Right cardiac atrium (tissue), 5 donors: ENCODE data around the gene MADD. TPM values are rescaled to one million over a fixed set of nuclear protein-coding genes. Genes with fewer than 3 reads are reported as not detected.

Experiments used
- ATAC-seq, 2 donors: fragments of 200-7000 bp; cut with Tn5 transposase; one replicate each; pipeline versions ENCODE4 v1.8.0 to v1.9.1; 2020; ENCODE audit warnings: moderate library complexity in 2 of 2, mild to moderate bottlenecking in 1 of 2
- DNase-seq, 3 donors: peaks; one replicate each; pipeline ENCODE4 v3.0.0-alpha.2; 2020
- H3K27ac ChIP-seq: one replicate; pipeline ENCODE4 v1.5.1; 2013; ENCODE audit warnings: mild to moderate bottlenecking, low read length, control low read depth, moderate library complexity
- H3K27me3 ChIP-seq: one replicate; pipeline ENCODE4 v1.6.1; 2013; ENCODE audit not compliant: control insufficient read depth, insufficient read depth
- H3K4me1 ChIP-seq: one replicate; pipeline ENCODE4 v1.6.1; 2013; ENCODE audit warnings: low read length; ENCODE audit not compliant: control insufficient read depth, insufficient read depth
- H3K4me3 ChIP-seq: one replicate; pipeline ENCODE4 v1.5.1; 2013; ENCODE audit warnings: low read length, control low read depth
- H3K9me3 ChIP-seq: one replicate; pipeline ENCODE4 v1.6.1; 2013; ENCODE audit warnings: low read length; ENCODE audit not compliant: control insufficient read depth
- WGBS: extraction: QIAGEN DNeasy Blood & Tissue Kit; methylation state at CpG from one replicate; pipeline ENCODE4 v1.1.7; 2013; 5-methylcytosine and 5-hydroxymethylcytosine counted together
- intact Hi-C, 4 donors: fragments of 100-400 bp; cut with DNase I; formaldehyde crosslinking; loops; one replicate each; pipeline versions ENCODE4 v1.11.0 to v1.14.0; 2022 to 2023
- polyA plus RNA-seq: library from polyadenylated mRNA; stranded (reverse); fragments of 200-250 nt; gene quantifications from one replicate; pipeline ENCODE4 v1.2.3, GENCODE V29; 2013
- total RNA-seq, 4 donors: library from RNA; stranded (reverse); fragmentation: NEBNext Ultra II Directional; extraction: Animal tissue kit (Norgen Biotek cat#: 25700); gene quantifications; one replicate each; pipeline ENCODE4 v1.2.1, GENCODE V29; 2021
- donor health status: healthy with polysubstance abuse.
- donor health status: DM: no; HTN: yes; CAD: no.
- donor health status: DM: no; HTN: no; CAD: no.
- donor health status: DM: no; HTN: yes; CAD: no; lungs with severe emphysema.
- donor health status: DM: yes; HTN: yes; CAD: no.

Gene MADD
- total and polyA plus RNA-seq, 5 donors: 27.9 to 73.7 (median 49.4) TPM

- Histone ChIP-seq H3K4me1 (no peaks in the 10 kb centered on the region), H3K27ac (peak overlapping the region; percentile 92), H3K9me3 (no peaks in the 10 kb centered on the region), H3K4me3 (peak overlapping the region; percentile 37), H3K27me3 (no peaks in the 10 kb centered on the region)
- ATAC-seq (peak; percentile 47 to 50), DNase-seq (peak; percentile 62 to 91 (median 87))
- 59% methylated on average over 29 of the region's 29 CpGs for WGBS
- intact Hi-C loops: loop anchor here in 3 of 4 donors (5.0 to 10.0 kb wide), 4 partner anchors 77 to 174 kb away; partner anchors contain the start of genes MADD (in 2 of the 3), ARFGAP2 (in 1 of the 3), NR1H3 (in 1 of the 3) and PACSIN3 (in 1 of the 3)
Observed at GRCh38 chr11:47351156-47352126, 81.5 kb downstream of the MADD start.

GRCh38 chr11:47352556-47352955 lies 82.6 kb downstream of the MADD start, which contains the start of gene MYBPC3:
Gene MYBPC3, minus strand, starts transcription at chr11:47352702. Its CDS starts 55 bp downstream, at chr11:47352647.
- intact Hi-C loops: loop anchor here in 3 of 4 donors (5.0 to 10.0 kb wide), 4 partner anchors 78 to 175 kb away; partner anchors contain the start of genes MADD (in 2 of the 3), ARFGAP2 (in 1 of the 3), NR1H3 (in 1 of the 3) and PACSIN3 (in 1 of the 3)
- Histone ChIP-seq H3K4me3 (peak within 1 kb of the TSS; percentile 37), H3K27me3 (no peaks in the 10 kb centered on the region), H3K4me1 (no peaks in the 10 kb centered on the region), H3K9me3 (no peaks in the 10 kb centered on the region), H3K27ac (peak within 1 kb of the TSS; percentile 92)
- peak; percentile 53 to 62 for ATAC-seq
- DNase-seq: peak; percentile 41 to 77 (median 67)
- WGBS: 48% methylated on average over 5 of the region's 5 CpGs

- WGBS: 73% methylated on average over 15 of the region's 15 CpGs
- DNase-seq: peak in 2 of 3 donors; percentile 14 to 35
Observed at GRCh38 chr11:47353978-47354774, 84.2 kb downstream of the MADD start.

GRCh38 chr11:47354913-47355282 lies 85.0 kb downstream of the MADD start:
- peak overlapping the region; percentile 59 for H3K4me3 ChIP-seq
- peak overlapping the region; percentile 67 for H3K27ac ChIP-seq
- WGBS: 16% methylated on average over 32 of the region's 32 CpGs
- no peaks in the 10 kb centered on the region for H3K4me1 ChIP-seq
- H3K27me3 ChIP-seq: no peaks in the 10 kb centered on the region
- no peak for ATAC-seq
- no peak for DNase-seq
- intact Hi-C loops: loop anchor here (5.0 to 10.0 kb wide), 5 partner anchors 80 to 178 kb away; partner anchors contain the start of genes MADD (in 2 of the 4), NR1H3 (in 2 of the 4), ARFGAP2 (in 1 of the 4) and PACSIN3 (in 1 of the 4)
- H3K9me3 ChIP-seq: no peaks in the 10 kb centered on the region

More at GRCh38 chr11:47353978-47354774, 84.2 kb downstream of the MADD start:
- H3K27me3 ChIP-seq: no peaks in the 10 kb centered on the region
- H3K9me3 ChIP-seq: no peaks in the 10 kb centered on the region
- no peak for ATAC-seq
- H3K4me3 ChIP-seq: no peak overlapping the region
- H3K27ac ChIP-seq: peak overlapping the region; percentile 67
- intact Hi-C loops: loop anchor here in 3 of 4 donors (5.0 to 10.0 kb wide), 4 partner anchors 79 to 177 kb away; partner anchors contain the start of genes MADD (in 2 of the 3), ARFGAP2 (in 1 of the 3), NR1H3 (in 1 of the 3) and PACSIN3 (in 1 of the 3)
- no peaks in the 10 kb centered on the region for H3K4me1 ChIP-seq

DNA sequence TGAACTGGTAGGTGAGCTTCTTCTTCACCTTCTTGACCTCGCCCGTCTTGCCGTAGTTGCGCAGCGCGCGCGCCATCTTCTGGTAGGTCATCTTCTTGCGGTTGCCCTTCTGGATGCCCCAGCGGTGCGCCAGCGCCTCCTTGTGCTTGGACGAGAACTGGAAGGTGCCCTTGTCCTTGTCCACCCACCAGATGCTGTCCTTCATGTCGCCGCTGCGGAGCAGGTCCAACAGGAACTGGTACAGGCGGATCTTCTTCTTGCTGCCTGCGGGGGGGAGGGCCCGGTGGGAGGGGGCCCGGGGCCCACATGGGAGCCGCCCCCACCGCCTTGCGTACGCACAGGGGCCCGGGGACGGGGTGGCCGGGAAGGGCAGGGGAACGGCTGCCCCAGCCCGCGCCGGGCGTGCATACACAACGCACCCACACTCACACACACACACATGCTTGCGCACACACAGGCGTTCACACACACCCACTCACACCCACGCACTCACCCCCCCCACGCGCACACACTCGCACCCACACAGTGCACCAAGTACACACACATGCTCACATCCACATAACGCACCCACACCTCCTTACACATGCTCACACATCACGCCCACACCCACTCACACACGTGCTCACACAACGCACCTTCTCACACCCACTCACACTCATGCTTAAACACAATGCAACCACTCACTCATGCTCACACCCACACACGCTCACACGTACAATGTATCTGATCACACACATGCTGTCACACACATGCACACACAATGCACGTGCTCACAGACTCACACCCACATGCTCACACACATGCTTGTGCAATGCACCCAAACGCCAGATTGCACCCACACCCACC lies 85.6 kb downstream of the MADD start:
- intact Hi-C loops: loop anchor here (2.0 to 10.0 kb wide), 5 partner anchors 81 to 179 kb away; partner anchors contain the start of genes MADD (in 2 of the 4), NR1H3 (in 2 of the 4), ARFGAP2 (in 1 of the 4) and PACSIN3 (in 1 of the 4)
- DNase-seq (peak; percentile 94 to 98 (median 98)), ATAC-seq (peak; percentile 54 to 57)
- peak overlapping the region; percentile 1 for H3K27ac ChIP-seq
- H3K4me3 ChIP-seq: peak overlapping the region; percentile 59
- no peaks in the 10 kb centered on the region for H3K27me3 ChIP-seq
- WGBS: 30% methylated on average over 47 of the region's 47 CpGs
- H3K9me3 ChIP-seq: no peaks in the 10 kb centered on the region
- H3K4me1 ChIP-seq: no peaks in the 10 kb centered on the region

- DNase-seq (peak in 2 of 3 donors; percentile 9 to 27), ATAC-seq (no peak)
- intact Hi-C loops: loop anchor here (2.0 to 10.0 kb wide), 5 partner anchors 82 to 180 kb away; partner anchors contain the start of genes MADD (in 2 of the 4), NR1H3 (in 2 of the 4), ARFGAP2 (in 1 of the 4) and PACSIN3 (in 1 of the 4)
- no peaks in the 10 kb centered on the region for H3K4me1 ChIP-seq
- no peak overlapping the region for H3K4me3 ChIP-seq
- 94% methylated on average over 9 of the region's 9 CpGs for WGBS
- no peaks in the 10 kb centered on the region for H3K27me3 ChIP-seq
- no peak overlapping the region for H3K27ac ChIP-seq
- H3K9me3 ChIP-seq: no peaks in the 10 kb centered on the region
Observed at GRCh38 chr11:47356129-47356997, 86.4 kb downstream of the MADD start.

- WGBS: 97% methylated on average over 1 of the region's 1 CpG
- Histone ChIP-seq H3K4me3 (no peak overlapping the region), H3K27ac (no peak overlapping the region), H3K27me3 (no peaks in the 10 kb centered on the region), H3K9me3 (no peaks in the 10 kb centered on the region), H3K4me1 (no peaks in the 10 kb centered on the region)
- DNase-seq: peak in 1 of 3 donors; percentile 2
- intact Hi-C loops: loop anchor here (2.0 to 10.0 kb wide), 5 partner anchors 82 to 180 kb away; partner anchors contain the start of genes MADD (in 2 of the 4), NR1H3 (in 2 of the 4), ARFGAP2 (in 1 of the 4) and PACSIN3 (in 1 of the 4)
- no peak for ATAC-seq
Observed at GRCh38 chr11:47356998-47357329, 87.0 kb downstream of the MADD start.

DNA sequence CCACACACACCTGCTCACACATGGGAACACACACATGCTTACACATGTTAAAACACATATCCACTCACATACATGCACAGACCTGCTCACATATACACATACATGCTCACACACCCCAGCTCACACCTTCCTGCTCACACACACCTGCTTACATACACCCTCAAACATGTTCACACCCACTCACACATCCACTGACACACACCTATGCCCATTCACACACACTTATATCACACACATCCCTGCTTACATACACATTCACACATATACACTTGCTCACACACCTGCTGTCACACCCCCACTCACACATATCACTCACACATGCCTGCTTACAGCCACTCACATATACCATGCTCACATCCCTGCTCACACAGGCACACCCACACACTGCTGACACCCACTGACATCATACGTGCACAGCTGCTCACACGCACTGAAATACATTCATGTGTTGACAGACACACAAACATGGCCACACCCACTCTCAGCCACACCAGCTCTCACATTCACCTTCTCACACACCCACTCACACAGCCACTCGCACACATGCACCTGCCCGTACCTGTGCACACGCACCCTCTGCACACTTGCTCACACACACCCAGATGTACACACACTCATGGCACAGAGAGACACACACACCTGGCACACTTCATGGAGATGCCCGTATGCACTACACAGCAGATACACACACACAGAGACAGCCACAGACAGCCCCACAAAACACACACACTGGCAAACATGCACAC lies 88.2 kb downstream of the MADD start:
- Histone ChIP-seq H3K27me3 (no peaks in the 10 kb centered on the region), H3K9me3 (no peaks in the 10 kb centered on the region), H3K4me1 (no peaks in the 10 kb centered on the region), H3K27ac (no peak overlapping the region), H3K4me3 (no peak overlapping the region)
- intact Hi-C loops: loop anchor here (2.0 to 10.0 kb wide), 5 partner anchors 83 to 181 kb away; partner anchors contain the start of genes MADD (in 2 of the 4), NR1H3 (in 2 of the 4), ARFGAP2 (in 1 of the 4) and PACSIN3 (in 1 of the 4)
- DNase-seq: peak in 1 of 3 donors; percentile 31
- ATAC-seq: no peak
- 91% methylated on average over 6 of the region's 6 CpGs for WGBS
